GM23248 (cell line): ENCODE measurements around the gene TMEM106A. TPM values are rescaled to one million over a fixed set of nuclear protein-coding genes. Genes with fewer than 3 reads are reported as not detected.
"Not testable (repeated sequence)": the region's sequence is repeated elsewhere in the genome, so short reads cannot be mapped to it uniquely, and the experiment has no call there.

Experiments
- DNase-seq: peaks from one replicate; pipeline ENCODE4 v3.0.0-alpha.2; 2015
- H2AFZ ChIP-seq: fragments of 200-600 bp; sonication (generic); 2 replicates; pipeline ENCODE4 v1.6.1; 2016; ENCODE audit warnings: antibody characterized with exemption
- H3F3A ChIP-seq: fragments of 200-600 bp; sonication (generic); 2 replicates; pipeline ENCODE4 v1.6.1; 2016; ENCODE audit warnings: mild to moderate bottlenecking, antibody characterized with exemption, mixed run types; ENCODE audit not compliant: insufficient read depth
- H3K27ac ChIP-seq: fragments of 200-600 bp; sonication (generic); 2 replicates; pipeline ENCODE4 v1.5.1; 2016; ENCODE audit warnings: mild to moderate bottlenecking
- H3K27me3 ChIP-seq: fragments of 200-600 bp; sonication (generic); replicated peaks from 2 replicates; pipeline ENCODE4 v1.6.1; 2016; ENCODE audit warnings: mild to moderate bottlenecking; ENCODE audit not compliant: insufficient read depth
- H3K36me3 ChIP-seq: fragments of 200-600 bp; sonication (generic); 2 replicates; pipeline ENCODE4 v1.6.1; 2016; ENCODE audit warnings: low read depth, mild to moderate bottlenecking
- H3K4me1 ChIP-seq: fragments of 200-600 bp; sonication (generic); 2 replicates; pipeline ENCODE4 v1.6.1; 2016; ENCODE audit warnings: mild to moderate bottlenecking; ENCODE audit not compliant: insufficient read depth
- H3K4me2 ChIP-seq: fragments of 200-600 bp; sonication (generic); one replicate; pipeline ENCODE4 v1.6.1; 2016; ENCODE audit warnings: mild to moderate bottlenecking; ENCODE audit not compliant: unreplicated experiment
- H3K4me3 ChIP-seq: fragments of 200-600 bp; sonication (generic); 2 replicates; pipeline ENCODE4 v1.5.1; 2016; ENCODE audit warnings: mild to moderate bottlenecking
- H3K79me2 ChIP-seq: fragments of 200-600 bp; sonication (generic); 2 replicates; pipeline ENCODE4 v1.6.1; 2016; ENCODE audit warnings: mild to moderate bottlenecking; ENCODE audit not compliant: insufficient read depth
- H3K9ac ChIP-seq: fragments of 200-600 bp; sonication (generic); 2 replicates; pipeline ENCODE4 v1.6.1; 2016; ENCODE audit warnings: mild to moderate bottlenecking
- H3K9me2 ChIP-seq: fragments of 200-600 bp; sonication (generic); 2 replicates; pipeline ENCODE4 v1.6.1; 2016; ENCODE audit warnings: mixed run types, mild to moderate bottlenecking, moderate library complexity; ENCODE audit not compliant: insufficient read depth
- H3K9me3 ChIP-seq: fragments of 200-600 bp; sonication (generic); one replicate; pipeline ENCODE4 v1.6.1; 2017; ENCODE audit warnings: low read depth
- H4K20me1 ChIP-seq: fragments of 200-600 bp; sonication (generic); 2 replicates; pipeline ENCODE4 v1.6.0; 2016; ENCODE audit not compliant: insufficient read depth
- EZH2 ChIP-seq: fragments of 200-600 bp; sonication (generic); IDR thresholded peaks from 2 replicates; pipeline ENCODE4 v1.6.1; 2018; ENCODE audit warnings: antibody characterized with exemption, mild to moderate bottlenecking; ENCODE audit not compliant: insufficient read depth, poor library complexity, severe bottlenecking
- EZH2phosphoT487 ChIP-seq: fragments of 200-600 bp; sonication (generic); IDR thresholded peaks from 2 replicates; pipeline ENCODE4 v1.6.1; 2018; ENCODE audit warnings: antibody characterized with exemption, moderate library complexity, mild to moderate bottlenecking, low read depth; ENCODE audit not compliant: insufficient read depth
- WGBS, 2 experiments: methylation state at CpG; one replicate each; pipeline ENCODE4 v1.1.6; 2015 to 2017; ENCODE audit warnings: low lambda C conversion rate in 2 of 2, low coverage in 1 of 2; ENCODE audit errors: missing lambda C conversion rate in 2 of 2; 5-methylcytosine and 5-hydroxymethylcytosine counted together
- in situ Hi-C: fragments of 300-500 bp; cut with MboI; formaldehyde crosslinking; loops from 2 replicates; pipeline ENCODE4 v1.15.0; 2020
- polyA plus RNA-seq: library from polyadenylated mRNA; unstranded; fragments of >200 nt; fragmentation: Nextera tagmentation; extraction: Ambion mirVana; gene quantifications from 2 replicates; pipeline ENCODE4 v1.2.1, GENCODE V29; 2016
- total RNA-seq: library from RNA; depleted of rRNA; stranded (reverse); fragments of >200 nt; shearing (Covaris generic); gene quantifications from 2 replicates; pipeline ENCODE4 v1.2.3, GENCODE V29; 2014; rRNA removed

TMEM106A gene
- total RNA-seq, result 10.2 and 15.4 TPM in 2 replicates
- 5.1 and 5.9 TPM in 2 replicates for polyA plus RNA-seq

GRCh38 chr17:43211480-43212402, at the start of gene TMEM106A:
Gene TMEM106A, plus strand, starts transcription at chr17:43211875. Its CDS starts 1,167 bp downstream, at chr17:43213042.
- Histone ChIP-seq H3K36me3 (peaks cover 26% of the 10 kb centered on the region), H2AFZ (peak within 1 kb of the TSS; percentile 76), H3K9ac (peak within 1 kb of the TSS; percentile 85), H3K4me3 (peak within 1 kb of the TSS; percentile 75), H3K9me3 (no peaks in the 10 kb centered on the region), H3K79me2 (peaks cover 11% of the 10 kb centered on the region; the same call in 1 of the 2 replicates), H3K9me2 (no peaks in the 10 kb centered on the region), H3K4me1 (peaks cover 27% of the 10 kb centered on the region), H3F3A (peaks cover 35% of the 10 kb centered on the region), H3K27me3 (no peaks in the 10 kb centered on the region), H3K4me2 (peak within 1 kb of the TSS; percentile 79), H3K27ac (peak within 1 kb of the TSS; percentile 83), H4K20me1 (no peaks in the 10 kb centered on the region)
- 1 to 2% methylated on average over 43 to 54 of the region's 54 CpGs for WGBS, 2 experiments
- DNase-seq, result peak; percentile 94
- in situ Hi-C loops, result loop anchor here (10.0 kb wide), 1 partner anchor 103 kb away; no protein-coding TSS in a partner anchor
- TF ChIP-seq EZH2phosphoT487, result no peak
- TF ChIP-seq EZH2, result no peak

- H3K9me3 ChIP-seq, H4K20me1 ChIP-seq, H3K4me3 ChIP-seq, H3K9me2 ChIP-seq, H3K9ac ChIP-seq, H3K4me2 ChIP-seq, in situ Hi-C loops, H2AFZ ChIP-seq, H3K4me1 ChIP-seq, DNase-seq, H3K36me3 ChIP-seq, H3K27me3 ChIP-seq, H3K27ac ChIP-seq: not testable (repeated sequence)
- Histone ChIP-seq H3F3A (peaks cover 14% of the 10 kb centered on the region; the same call in 1 of the 2 replicates), H3K79me2 (peaks cover 22% of the 10 kb centered on the region)
Measured at GRCh38 chr17:43165971-43166370, 45.7 kb upstream of the TMEM106A start.

- Histone ChIP-seq H3K4me2 (peak overlapping the region; percentile 99), H3K79me2 (peaks cover 45% of the 10 kb centered on the region), H3F3A (peaks cover 37% of the 10 kb centered on the region), H3K36me3 (no peaks in the 10 kb centered on the region), H3K4me3 (peak overlapping the region; percentile 93), H3K9me3 (no peaks in the 10 kb centered on the region), H4K20me1 (no peaks in the 10 kb centered on the region), H3K27ac (peak overlapping the region; percentile 99), H3K4me1 (peaks cover 17% of the 10 kb centered on the region), H3K9ac (peak overlapping the region; percentile 96), H3K9me2 (no peaks in the 10 kb centered on the region), H2AFZ (peak overlapping the region; percentile 91), H3K27me3 (no peaks in the 10 kb centered on the region)
- in situ Hi-C loops, result no loop called here
- 1 to 2% methylated on average over 26 to 29 of the region's 29 CpGs for WGBS, 2 experiments
- TF ChIP-seq EZH2, result no peak
- TF ChIP-seq EZH2phosphoT487, result no peak
- DNase-seq, result peak; percentile 83
Measured at GRCh38 chr17:43169561-43170139, 42.0 kb upstream of the TMEM106A start.

- peaks cover 37% of the 10 kb centered on the region for H3F3A ChIP-seq
- peak overlapping the region; percentile 93 for H3K4me3 ChIP-seq
- H3K4me2 ChIP-seq, result peak overlapping the region; percentile 99
- WGBS, 2 experiments, result 1% methylated on average over 27 of the region's 27 CpGs
- DNase-seq, result peak; percentile 99
- H3K27me3 ChIP-seq, result no peaks in the 10 kb centered on the region
- peaks cover 46% of the 10 kb centered on the region for H3K79me2 ChIP-seq
- H4K20me1 ChIP-seq, result no peaks in the 10 kb centered on the region
- no peaks in the 10 kb centered on the region for H3K36me3 ChIP-seq
- no peak for TF ChIP-seq EZH2
- no peak for TF ChIP-seq EZH2phosphoT487
- H3K9me2 ChIP-seq, result no peaks in the 10 kb centered on the region
- H3K9ac ChIP-seq, result peak overlapping the region; percentile 96
- H2AFZ ChIP-seq, result peak overlapping the region; percentile 91
- H3K27ac ChIP-seq, result peak overlapping the region; percentile 99
- H3K4me1 ChIP-seq, result peaks cover 17% of the 10 kb centered on the region
- in situ Hi-C loops, result no loop called here
- H3K9me3 ChIP-seq, result no peaks in the 10 kb centered on the region
Measured at GRCh38 chr17:43170140-43170765, 41.4 kb upstream of the TMEM106A start.
